Measurements from ENCODE around the gene FAT3.

Gene FAT3

GRCh38 chr11:92224407-92225124, at the start of gene FAT3:
Gene FAT3, plus strand, starts transcription at chr11:92224818. Its CDS starts 127,295 bp downstream, at chr11:92352113.
- peak; percentile 78 for DNase-seq (ENCODE audit: low read depth)

GRCh38 chr11:92179017-92179670, 45.5 kb upstream of the FAT3 start:
- DNase-seq (ENCODE audit: low read depth) = no peak

GRCh38 chr11:92180226-92180625, 44.4 kb upstream of the FAT3 start:
- DNase-seq (ENCODE audit: low read depth) = no peak

GRCh38 chr11:92180664-92181251, 43.9 kb upstream of the FAT3 start:
- DNase-seq (ENCODE audit: low read depth) = peak; percentile 82

DNA sequence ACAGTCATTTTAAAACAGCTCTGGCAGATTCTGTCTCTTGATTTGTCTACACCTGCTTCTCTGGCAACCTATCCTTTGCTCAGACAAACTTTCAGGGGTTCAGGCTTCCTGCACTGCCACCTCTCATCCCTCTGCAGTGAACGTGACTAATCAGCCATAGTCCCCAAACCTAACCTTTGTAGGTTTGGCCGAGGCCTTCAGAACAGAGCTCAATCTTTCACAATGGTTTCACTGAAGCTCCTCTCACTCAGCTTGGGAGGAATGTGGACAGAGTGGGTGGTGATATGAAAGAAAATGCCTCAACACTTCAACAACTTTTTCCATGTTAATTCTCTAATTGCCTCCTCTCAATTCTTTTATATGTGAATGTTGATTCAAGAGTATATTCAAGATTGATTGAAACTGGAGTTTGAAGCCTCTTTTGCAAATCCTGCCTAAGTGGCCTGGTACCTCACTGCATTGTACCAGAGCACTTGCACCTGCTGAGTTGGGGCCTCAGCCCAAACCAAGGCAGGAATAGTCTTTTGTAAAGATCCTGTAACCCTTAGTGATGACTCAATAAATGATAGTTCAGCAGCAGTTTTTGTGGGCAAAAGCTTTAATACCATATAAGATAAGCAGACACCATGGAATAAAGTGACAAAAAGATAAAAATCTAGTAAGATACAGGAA, 33.9 kb upstream of the FAT3 start:
- DNase-seq (ENCODE audit: low read depth) = no peak

DNA sequence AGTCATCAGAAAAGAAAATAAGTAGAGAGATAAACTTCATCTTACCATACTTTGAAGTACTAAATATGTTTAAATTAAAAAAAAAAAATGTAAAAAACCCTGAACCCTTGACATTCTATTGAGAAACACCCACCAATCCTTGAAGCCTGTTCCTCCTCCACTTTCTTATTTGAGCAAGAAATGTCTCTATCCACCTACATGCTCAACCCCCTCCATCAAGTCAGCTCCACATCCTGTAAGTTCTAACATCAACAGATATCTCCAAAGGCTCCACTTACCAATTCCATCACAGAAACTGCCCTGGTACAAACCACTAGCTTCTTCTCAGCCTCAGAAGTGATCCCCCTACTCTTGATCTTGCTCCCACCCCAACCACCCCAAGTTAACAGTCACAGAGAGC, 32.5 kb upstream of the FAT3 start:
- no peak for DNase-seq (ENCODE audit: low read depth)

DNA sequence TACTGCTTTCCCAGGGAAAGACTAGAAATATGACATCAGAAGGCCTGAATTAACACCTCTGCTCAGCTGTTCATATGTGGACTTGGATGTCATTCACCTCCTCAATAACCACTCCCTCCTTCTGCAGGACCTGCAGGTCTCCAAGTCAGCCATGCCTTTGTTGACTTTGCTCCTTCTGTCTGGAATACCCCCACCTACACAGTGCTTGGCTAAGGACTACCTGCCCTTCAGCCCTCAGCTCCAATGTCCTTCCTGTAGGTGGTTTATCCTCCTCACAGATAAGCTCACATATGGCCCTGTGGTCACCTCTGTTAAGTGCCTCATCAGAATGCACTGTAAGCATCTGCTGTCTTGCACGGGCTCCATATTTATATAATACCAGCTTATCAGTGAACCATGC, 26.4 kb upstream of the FAT3 start:
- no peak for DNase-seq (ENCODE audit: low read depth)

- no peak for DNase-seq (ENCODE audit: low read depth)
Observed at GRCh38 chr11:92199991-92200390, 24.6 kb upstream of the FAT3 start.

DNA sequence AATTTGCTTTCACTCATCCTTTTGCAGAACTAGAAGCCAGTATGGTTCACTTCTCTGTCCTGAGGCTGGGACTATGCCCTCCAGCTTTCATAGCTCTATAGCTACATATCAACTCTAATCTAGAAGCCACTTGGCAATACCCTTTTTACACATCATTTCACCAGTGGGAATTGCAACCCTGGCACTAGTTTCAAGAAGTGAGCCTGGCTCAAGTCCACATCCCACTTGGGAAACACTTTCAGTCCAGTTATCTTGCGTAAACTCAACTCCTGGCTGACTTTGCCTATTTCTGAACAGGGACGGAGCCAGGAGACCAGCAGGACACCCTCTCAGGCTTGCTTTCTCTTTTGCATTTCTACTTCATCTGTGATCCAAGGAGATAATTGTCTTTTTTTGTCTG, 19.9 kb upstream of the FAT3 start:
- no peak for DNase-seq (ENCODE audit: low read depth)

GRCh38 chr11:92206441-92206840, 18.2 kb upstream of the FAT3 start:
- peak; percentile 10 for DNase-seq (ENCODE audit: low read depth)

DNA sequence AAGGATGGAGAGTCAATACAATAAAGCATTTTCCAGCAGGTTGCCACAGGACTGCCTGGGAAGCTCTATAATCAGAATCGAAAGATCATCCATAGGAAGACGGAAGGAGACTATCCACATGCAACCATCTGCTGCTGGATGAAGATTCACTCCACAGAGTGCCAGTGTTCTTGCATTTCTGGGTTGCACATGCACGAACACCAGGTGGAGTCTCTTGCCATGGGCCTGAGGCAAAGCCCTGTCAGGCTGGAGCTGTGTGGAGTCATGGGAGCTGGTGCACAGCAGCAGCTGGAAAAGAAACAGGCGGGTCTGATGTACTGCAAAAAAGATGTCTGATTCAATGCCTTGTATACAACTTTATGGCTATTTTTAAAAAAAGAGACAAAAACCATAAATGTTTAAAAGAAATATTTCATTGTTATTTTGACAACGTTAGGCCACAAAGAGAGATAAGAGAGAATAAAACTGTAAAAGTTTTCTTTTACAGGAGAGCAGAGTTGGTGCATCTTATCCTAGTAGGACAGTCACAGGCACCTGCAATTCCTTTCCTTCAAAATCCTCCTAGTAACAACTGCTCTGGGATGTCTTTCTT, 12.9 kb upstream of the FAT3 start:
- peak; percentile 60 for DNase-seq (ENCODE audit: low read depth)

DNA sequence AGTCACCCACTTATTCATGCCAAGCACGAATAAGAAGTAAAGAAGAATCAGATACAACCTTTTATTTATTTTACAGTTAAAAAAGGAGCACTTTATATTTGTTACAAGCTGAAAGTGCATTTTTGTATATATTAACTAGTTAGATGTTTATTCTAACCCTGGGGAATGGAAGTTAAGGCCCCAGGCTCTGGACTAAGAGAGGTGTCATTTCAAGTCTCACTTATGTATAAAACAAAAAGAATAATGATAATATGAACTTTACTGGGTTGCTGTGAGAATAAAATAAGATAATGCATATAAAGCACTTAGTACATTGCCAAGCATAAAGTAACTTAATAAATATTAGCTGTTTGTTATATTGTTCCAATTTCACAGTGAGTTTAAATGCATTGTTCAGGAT, 12.1 kb upstream of the FAT3 start:
- no peak for DNase-seq (ENCODE audit: low read depth)

GRCh38 chr11:92216789-92217188, 7.8 kb upstream of the FAT3 start:
- no peak for DNase-seq (ENCODE audit: low read depth)

GRCh38 chr11:92219476-92219875, 5.1 kb upstream of the FAT3 start:
- DNase-seq (ENCODE audit: low read depth) = no peak

GRCh38 chr11:92222701-92223100, 1.9 kb upstream of the FAT3 start:
- no peak for DNase-seq (ENCODE audit: low read depth)

DNA sequence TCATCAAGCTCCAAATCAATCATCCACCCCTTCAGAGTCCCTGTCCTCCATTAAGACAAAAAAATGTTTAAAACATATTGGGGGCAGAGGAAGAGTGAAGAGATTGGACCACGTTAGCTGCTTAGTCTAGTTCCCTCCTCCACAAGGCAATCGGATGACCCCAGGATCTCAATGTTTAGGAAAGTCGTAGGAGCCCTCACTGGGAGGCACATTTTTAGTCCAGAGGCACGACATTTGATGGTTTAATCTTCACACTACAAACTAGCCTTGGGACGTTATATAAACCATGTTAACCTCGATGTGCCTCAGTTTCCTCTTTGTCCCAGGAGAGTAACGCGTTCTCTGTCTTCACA, 588 bp upstream of the FAT3 start:
- DNase-seq (ENCODE audit: low read depth) = no peak

- DNase-seq (ENCODE audit: low read depth) = no peak
Observed at GRCh38 chr11:92225125-92225567, 528 bp downstream of the FAT3 start.

GRCh38 chr11:92225568-92226330, 1.1 kb downstream of the FAT3 start:
- DNase-seq (ENCODE audit: low read depth) = peak; percentile 37

- DNase-seq (ENCODE audit: low read depth) = peak; percentile 35
Observed at GRCh38 chr11:92226331-92227229, 2.0 kb downstream of the FAT3 start.

- no peak for DNase-seq (ENCODE audit: low read depth)
Observed at GRCh38 chr11:92227230-92227814, 2.7 kb downstream of the FAT3 start.

All from EH (cell line).